Transverse colon (tissue), 4 donors: ENCODE measurements around the gene SERPINA9. TPM values are rescaled to one million over a fixed set of nuclear protein-coding genes. Genes with fewer than 3 reads are reported as not detected.

Source experiments
- DNase-seq: peaks from one replicate; pipeline ENCODE4 v3.0.0-alpha.2; 2019
- H3K27ac ChIP-seq, 4 donors: fragments of 200-600 bp; sonication (generic); 2 replicates each; pipeline ENCODE4 v1.5.1; 2016 to 2018; ENCODE audit warnings: inconsistent platforms in 4 of 4
- H3K27me3 ChIP-seq: fragments of 200-600 bp; sonication (generic); 2 replicates; pipeline ENCODE4 v1.5.1; 2017; ENCODE audit warnings: inconsistent platforms
- H3K36me3 ChIP-seq, 4 donors: fragments of 200-600 bp; sonication (generic); 2 replicates each; pipeline ENCODE4 v1.5.1; 2017 to 2019; ENCODE audit warnings: inconsistent platforms in 4 of 4
- H3K4me1 ChIP-seq, 4 donors: fragments of 200-600 bp; sonication (generic); 2 replicates each; pipeline ENCODE4 v1.5.1; 2017 to 2020; ENCODE audit warnings: inconsistent platforms in 4 of 4
- H3K4me3 ChIP-seq, 4 donors: fragments of 200-600 bp; sonication (generic); 1 replicate in 1 of 4; 2 replicates in 3 of 4; pipeline versions ENCODE4 v1.5.1 to v1.6.1; 2017 to 2019; ENCODE audit warnings: inconsistent platforms in 4 of 4
- H3K9me3 ChIP-seq, 2 donors: fragments of 200-600 bp; sonication (generic); 2 replicates each; pipeline ENCODE4 v1.5.1; 2017 to 2019; ENCODE audit warnings: inconsistent platforms in 2 of 2
- CTCF ChIP-seq, 5 experiments: fragments of 200-600 bp in 3 of 5; fragments of 450-650 bp in 2 of 5; sonication (generic) in 3 of 5; IDR thresholded peaks; 1 replicate in 2 of 5; 2 replicates in 3 of 5; pipeline ENCODE4 v1.5.1; 2016 to 2017; ENCODE audit warnings: antibody characterized with exemption in 5 of 5, inconsistent platforms in 3 of 5, mild to moderate bottlenecking in 2 of 5, moderate library complexity in 1 of 5
- EP300 ChIP-seq: sonication (generic); formaldehyde crosslinking; IDR thresholded peaks from one replicate; pipeline ENCODE4 v1.6.1; 2017; ENCODE audit warnings: antibody characterized with exemption, low read depth
- POLR2A ChIP-seq: fragments of 450-650 bp; IDR thresholded peaks from one replicate; pipeline ENCODE4 v1.6.1; 2016; ENCODE audit warnings: antibody characterized with exemption, mild to moderate bottlenecking, moderate library complexity
- POLR2AphosphoS5 ChIP-seq, 3 donors: sonication (generic); formaldehyde crosslinking; IDR thresholded peaks; one replicate each; pipeline ENCODE4 v1.6.1; 2016; ENCODE audit warnings: antibody characterized with exemption in 3 of 3
- WGBS, 2 donors: methylation state at CpG; one replicate each; pipeline ENCODE4 v1.1.5; 2018; ENCODE audit warnings: low coverage in 1 of 2; 5-methylcytosine and 5-hydroxymethylcytosine counted together
- in situ Hi-C, 4 donors: fragments of 200-750 bp; cut with MboI; loops; one replicate each; pipeline versions ENCODE4 v1.15.0 to v1.15.1; 2017; ENCODE audit warnings: low sequenced_read_pairs in 3 of 4, low pct_ligation_motif_present in 1 of 4, low pct_unique_long_range_greater_than_20kb in 1 of 4
- intact Hi-C: fragments of 100-400 bp; cut with DNase I; formaldehyde crosslinking; loops from one replicate; pipeline ENCODE4 v1.15.1; 2023; ENCODE audit warnings: low total_unique reads
- total RNA-seq, 4 donors: library from RNA; depleted of rRNA; stranded (reverse); fragments of >200 nt; gene quantifications; one replicate each; pipeline ENCODE4 v1.1.0, GENCODE V29; 2016

Gene SERPINA9
- total RNA-seq, 4 donors from 2014 or later: not detected

- in situ Hi-C loops: no loop called here
- Histone ChIP-seq H3K4me3 (no peak overlapping the region), H3K27me3 (no peaks in the 10 kb centered on the region), H3K36me3 (no peaks in the 10 kb centered on the region), H3K9me3 (no peaks in the 10 kb centered on the region), H3K4me1 (no peaks in the 10 kb centered on the region), H3K27ac (no peak overlapping the region)
- 88 to 89% methylated on average over 3 of the region's 3 CpGs for WGBS, 2 donors
- TF ChIP-seq POLR2AphosphoS5 (IDR thresholded peaks at IDR 0.05) (no peak), POLR2A (no peak)
- no peak for DNase-seq
- intact Hi-C loops: no loop called here
Measured at GRCh38 chr14:94498215-94498614, 22.2 kb upstream of the SERPINA9 start.

GRCh38 chr14:94494085-94494484, 18.1 kb upstream of the SERPINA9 start:
- no peak for DNase-seq
- H3K9me3 ChIP-seq: no peaks in the 10 kb centered on the region
- H3K4me3 ChIP-seq: no peak overlapping the region
- in situ Hi-C loops (no loop called here), intact Hi-C loops (no loop called here)
- no peaks in the 10 kb centered on the region for H3K4me1 ChIP-seq
- no peak overlapping the region for H3K27ac ChIP-seq
- H3K36me3 ChIP-seq: no peaks in the 10 kb centered on the region
- no peaks in the 10 kb centered on the region for H3K27me3 ChIP-seq
- TF ChIP-seq CTCF (IDR thresholded peaks at IDR 0.05) (no peak), EP300 (no peak), POLR2AphosphoS5 (IDR thresholded peaks at IDR 0.05) (no peak), POLR2A (no peak)
- WGBS, 2 donors: 62% methylated on average over 4 of the region's 4 CpGs; no CpG with 5 or more reads in 1 of the 2 donors

- WGBS, 2 donors: 49 to 60% methylated on average over 3 to 4 of the region's 4 CpGs
- intact Hi-C loops: no loop called here
- H3K27me3 ChIP-seq: peaks cover 12% of the 10 kb centered on the region
- no peaks in the 10 kb centered on the region for H3K9me3 ChIP-seq
- no peak overlapping the region for H3K27ac ChIP-seq
- H3K36me3 ChIP-seq: no peaks in the 10 kb centered on the region
- peaks cover 0 to 2% (median under 1%) of the 10 kb centered on the region in 4 donors for H3K4me1 ChIP-seq
- TF ChIP-seq EP300 (no peak), CTCF (IDR thresholded peaks at IDR 0.05) (no peak), POLR2AphosphoS5 (IDR thresholded peaks at IDR 0.05) (no peak)
- DNase-seq: no peak
- H3K4me3 ChIP-seq: no peak overlapping the region
- in situ Hi-C loops: no loop called here
Measured at GRCh38 chr14:94491511-94491910, 15.5 kb upstream of the SERPINA9 start.

- in situ Hi-C loops (loop anchor here in 1 of 4 donors (10.0 kb wide), 1 partner anchor 135 kb away; no protein-coding TSS in a partner anchor), intact Hi-C loops (loop anchor here (10.0 kb wide), 1 partner anchor 1665 kb away; no protein-coding TSS in a partner anchor)
- 20 to 78% methylated on average over 1 to 11 of the region's 11 CpGs for WGBS, 2 donors
- H3K4me3 ChIP-seq: no peak overlapping the region
- peaks cover 14% of the 10 kb centered on the region for H3K27me3 ChIP-seq
- H3K27ac ChIP-seq: no peak overlapping the region
- TF ChIP-seq POLR2A: no peak
- TF ChIP-seq EP300: no peak
- TF ChIP-seq POLR2AphosphoS5 (IDR thresholded peaks at IDR 0.05): no peak
- TF ChIP-seq CTCF (IDR thresholded peaks at IDR 0.05): no peak
- no peaks in the 10 kb centered on the region for H3K9me3 ChIP-seq
- no peaks in the 10 kb centered on the region for H3K36me3 ChIP-seq
- peaks cover 0 to 8% (median 3%) of the 10 kb centered on the region in 4 donors for H3K4me1 ChIP-seq
- no peak for DNase-seq
Measured at GRCh38 chr14:94489336-94489735, 13.3 kb upstream of the SERPINA9 start.

GRCh38 chr14:94486883-94487282, 10.9 kb upstream of the SERPINA9 start:
- H3K9me3 ChIP-seq: no peaks in the 10 kb centered on the region
- in situ Hi-C loops (loop anchor here in 1 of 4 donors (10.0 kb wide), 1 partner anchor 132 kb away; no protein-coding TSS in a partner anchor), intact Hi-C loops (loop anchor here (10.0 kb wide), 1 partner anchor 1662 kb away; no protein-coding TSS in a partner anchor)
- H3K4me3 ChIP-seq: no peak overlapping the region
- no peaks in the 10 kb centered on the region for H3K36me3 ChIP-seq
- 33 to 37% methylated on average over 4 to 5 of the region's 5 CpGs for WGBS, 2 donors
- no peak for DNase-seq
- H3K27me3 ChIP-seq: peaks cover 14% of the 10 kb centered on the region
- peaks cover 0 to 8% (median 3%) of the 10 kb centered on the region in 4 donors for H3K4me1 ChIP-seq
- TF ChIP-seq CTCF (IDR thresholded peaks at IDR 0.05) (no peak), POLR2AphosphoS5 (IDR thresholded peaks at IDR 0.05) (no peak), EP300 (no peak), POLR2A (no peak)
- H3K27ac ChIP-seq: no peak overlapping the region
